Naive thymus-derived CD4-positive, alpha-beta T cell (primary cell): Measurements from ENCODE around the gene FOXO3. TPM values are rescaled to one million over a fixed set of nuclear protein-coding genes. Genes with fewer than 3 reads are reported as not detected.

Source experiments
- ATAC-seq: fragments of 150-1000 bp; cut with Tn5 transposase; 2 replicates; pipeline ENCODE4 v1.10.0; 2021; ENCODE audit warnings: mild to moderate bottlenecking, moderate library complexity
- CTCF ChIA-PET: fragments of 350-600 bp; sonication (Branson Sonifier 250); formaldehyde crosslinking; loops from one replicate; lab custom pipeline; 2021; ENCODE audit warnings: antibody characterized with exemption; lab: Charles Lee
- POLR2A ChIA-PET: fragments of 350-600 bp; sonication (Branson Sonifier 250); formaldehyde crosslinking; loops from one replicate; lab custom pipeline; 2021; ENCODE audit warnings: antibody characterized with exemption, inconsistent platforms; lab: Charles Lee
- DNase-seq, 9 donors: peaks; one replicate each; pipeline versions ENCODE4 v3.0.0 to v3.0.0-alpha.2; 2020 to 2022; ENCODE audit warnings: mixed read lengths in 1 of 9
- H3K27ac ChIP-seq: one replicate; pipeline ENCODE4 v1.7.0; 2013; ENCODE audit warnings: mild to moderate bottlenecking, low read depth, low read length, moderate library complexity
- H3K27me3 ChIP-seq, 2 donors: one replicate each; pipeline ENCODE4 v1.7.0; 2013; ENCODE audit warnings: low read length in 2 of 2, mild to moderate bottlenecking in 2 of 2, moderate library complexity in 2 of 2; ENCODE audit not compliant: control insufficient read depth in 2 of 2, insufficient read depth in 2 of 2
- H3K36me3 ChIP-seq, 3 experiments: 1 replicate in 2 of 3; 2 replicates in 1 of 3; pipeline ENCODE4 v1.7.0; 2013; ENCODE audit warnings: low read length in 3 of 3, mild to moderate bottlenecking in 3 of 3, moderate library complexity in 1 of 3; ENCODE audit not compliant: insufficient read depth in 3 of 3, control insufficient read depth in 2 of 3
- H3K4me1 ChIP-seq, 2 donors: one replicate each; pipeline ENCODE4 v1.7.0; 2013; ENCODE audit warnings: low read length in 2 of 2, mild to moderate bottlenecking in 2 of 2, moderate library complexity in 1 of 2; ENCODE audit not compliant: control insufficient read depth in 2 of 2, insufficient read depth in 2 of 2
- H3K4me3 ChIP-seq: 2 replicates; pipeline ENCODE4 v1.7.0; 2013; ENCODE audit warnings: mild to moderate bottlenecking, low read length
- H3K9me3 ChIP-seq, 3 experiments: 1 replicate in 2 of 3; 2 replicates in 1 of 3; pipeline ENCODE4 v1.7.0; 2013; ENCODE audit warnings: low read length in 3 of 3; ENCODE audit not compliant: control insufficient read depth in 2 of 3
- H3K27ac Mint-ChIP-seq, 9 donors: one replicate each; pipeline ENCODE4 v1.8.0; 2020 to 2022; ENCODE audit warnings: mixed read lengths in 9 of 9, mild to moderate bottlenecking in 8 of 9, moderate library complexity in 5 of 9, inconsistent platforms in 2 of 9
- H3K27me3 Mint-ChIP-seq, 5 donors: one replicate each; pipeline ENCODE4 v1.8.0; 2021 to 2022; ENCODE audit warnings: mixed read lengths in 5 of 5, mild to moderate bottlenecking in 1 of 5
- H3K36me3 Mint-ChIP-seq, 5 donors: one replicate each; pipeline ENCODE4 v1.8.0; 2020 to 2022; ENCODE audit warnings: mixed read lengths in 5 of 5, mild to moderate bottlenecking in 3 of 5, inconsistent platforms in 1 of 5
- H3K4me1 Mint-ChIP-seq, 7 donors: one replicate each; pipeline ENCODE4 v1.8.0; 2020 to 2022; ENCODE audit warnings: mixed read lengths in 7 of 7, mild to moderate bottlenecking in 3 of 7, inconsistent platforms in 1 of 7
- H3K4me3 Mint-ChIP-seq, 10 donors: one replicate each; pipeline ENCODE4 v1.8.0; 2020 to 2022; ENCODE audit warnings: mild to moderate bottlenecking in 10 of 10, mixed read lengths in 10 of 10, moderate library complexity in 6 of 10, inconsistent platforms in 2 of 10
- H3K9me3 Mint-ChIP-seq, 11 donors: one replicate each; pipeline ENCODE4 v1.8.0; 2020 to 2022; ENCODE audit warnings: mixed read lengths in 11 of 11, mild to moderate bottlenecking in 4 of 11, inconsistent platforms in 1 of 11, moderate library complexity in 1 of 11
- intact Hi-C, 2 donors: fragments of 100-400 bp; cut with micrococcal nuclease; formaldehyde crosslinking; loops; one replicate each; pipeline ENCODE4 v1.15.1; 2023
- polyA plus RNA-seq, 2 donors: library from polyadenylated mRNA; unstranded; fragments of 300-500 nt; fragmentation: Illumina TruSeq; gene quantifications; one replicate each; pipeline ENCODE4 v1.2.3, GENCODE V29; 2021
- total RNA-seq, 6 experiments: library from RNA in 5 of 6; stranded (reverse) in 5 of 6; gene quantifications; 1 replicate in 5 of 6; 2 replicates in 1 of 6; pipeline ENCODE4 v1.2.3 and lab custom pipeline; 2021 to 2026

FOXO3 gene
- total and polyA plus RNA-seq, 7 experiments from 2014 or later, result 11.6 to 39.5 (median 20.5) TPM

DNA sequence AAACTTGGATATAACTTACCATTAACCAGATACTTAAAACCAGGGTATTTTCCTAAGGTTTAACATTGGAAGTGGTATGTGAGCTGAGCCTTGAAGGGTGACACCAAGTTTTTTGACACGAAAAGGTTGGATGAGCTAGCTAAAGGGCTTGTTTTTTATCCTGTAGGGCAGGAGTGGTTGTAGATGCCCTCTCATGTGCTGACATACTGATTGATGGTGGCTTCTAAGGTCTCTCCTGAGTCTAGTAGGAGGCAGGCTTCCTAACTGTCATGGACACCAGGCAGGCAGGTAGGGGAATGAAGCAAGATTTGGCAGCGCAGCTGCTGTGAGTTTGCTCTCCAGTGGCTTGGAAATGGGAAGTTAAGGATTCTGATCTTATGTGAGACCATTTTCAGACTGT, 66.1 kb downstream of the FOXO3 start:
- peaks cover 0 to 3% (median 0%) of the 10 kb centered on the region in 5 donors for H3K36me3 Mint-ChIP-seq
- Histone ChIP-seq H3K4me3 (no peak overlapping the region), H3K4me1 (peaks cover 14 to 17% of the 10 kb centered on the region in 2 donors), H3K27me3 (no peaks in the 10 kb centered on the region), H3K27ac (no peak overlapping the region), H3K9me3 (no peaks in the 10 kb centered on the region), H3K36me3 (no peaks in the 10 kb centered on the region)
- H3K4me3 Mint-ChIP-seq, result no peak overlapping the region
- intact Hi-C loops, result no loop called here
- DNase-seq, result no peak
- ChIA-PET CTCF (no interaction called here), POLR2A (no interaction called here)
- ATAC-seq, result no peak
- no peaks in the 10 kb centered on the region for H3K27me3 Mint-ChIP-seq
- peaks cover 41 to 86% (median 80%) of the 10 kb centered on the region in 7 donors for H3K4me1 Mint-ChIP-seq
- H3K9me3 Mint-ChIP-seq, result no peaks in the 10 kb centered on the region
- H3K27ac Mint-ChIP-seq, result no peak overlapping the region

DNA sequence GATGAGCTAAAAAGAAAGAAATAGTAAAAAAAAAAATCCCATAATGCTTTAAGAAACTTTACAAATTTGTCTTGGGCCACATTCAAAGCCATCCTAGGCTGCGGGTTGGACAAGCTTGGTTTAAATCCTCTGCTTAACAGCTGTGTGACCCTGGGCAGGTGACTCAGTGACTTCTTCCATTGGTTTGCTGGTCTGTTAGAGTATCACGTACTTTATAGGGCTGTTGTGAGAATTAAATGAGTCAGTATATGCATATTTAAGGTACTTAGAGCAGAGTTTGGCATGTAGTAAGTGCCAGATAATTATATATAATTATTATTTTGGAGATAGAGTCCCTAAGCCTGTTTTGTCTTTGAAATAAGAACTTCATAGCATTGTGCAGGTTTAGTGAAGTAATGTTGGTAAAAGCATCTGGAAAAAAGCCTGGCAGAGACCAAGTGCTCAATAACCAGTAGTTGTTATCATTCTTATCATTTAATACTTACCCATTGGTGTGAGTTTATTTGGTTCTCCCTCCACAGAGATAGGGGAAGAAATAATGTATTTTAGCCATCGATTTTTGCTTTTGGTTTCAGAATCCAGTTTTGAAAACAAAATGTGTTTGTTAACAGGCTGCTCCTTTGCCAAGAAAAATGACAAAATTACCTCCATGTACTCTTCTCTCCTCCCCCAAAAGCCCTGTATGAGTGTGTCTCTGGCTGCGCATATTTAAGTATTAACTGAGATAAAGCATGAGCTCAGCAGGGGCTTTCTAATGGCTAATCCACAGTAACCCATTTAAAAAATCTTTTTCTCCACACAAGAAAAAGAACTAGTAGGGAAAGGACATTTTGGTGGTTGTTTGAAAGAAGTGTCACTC, 67.2 kb downstream of the FOXO3 start:
- no peaks in the 10 kb centered on the region for H3K9me3 ChIP-seq
- Mint-ChIP-seq H3K4me1 (peaks cover 35 to 83% (median 76%) of the 10 kb centered on the region in 7 donors), H3K27ac (peak overlapping the region in 1 of 9 donors; percentile 26), H3K36me3 (no peaks in the 10 kb centered on the region), H3K27me3 (no peaks in the 10 kb centered on the region), H3K9me3 (no peaks in the 10 kb centered on the region), H3K4me3 (no peak overlapping the region)
- H3K36me3 ChIP-seq, result no peaks in the 10 kb centered on the region
- ATAC-seq (no peak), DNase-seq (no peak)
- CTCF ChIA-PET, result interaction anchor here (0.6 kb wide), 1 partner anchor 445 kb away, joined by 3 read pairs; no protein-coding TSS in a partner anchor
- no peaks in the 10 kb centered on the region for H3K27me3 ChIP-seq
- intact Hi-C loops, result no loop called here
- POLR2A ChIA-PET, result no interaction called here
- no peak overlapping the region for H3K4me3 ChIP-seq
- H3K27ac ChIP-seq, result no peak overlapping the region
- H3K4me1 ChIP-seq, result peaks cover 14 to 17% of the 10 kb centered on the region in 2 donors

DNA sequence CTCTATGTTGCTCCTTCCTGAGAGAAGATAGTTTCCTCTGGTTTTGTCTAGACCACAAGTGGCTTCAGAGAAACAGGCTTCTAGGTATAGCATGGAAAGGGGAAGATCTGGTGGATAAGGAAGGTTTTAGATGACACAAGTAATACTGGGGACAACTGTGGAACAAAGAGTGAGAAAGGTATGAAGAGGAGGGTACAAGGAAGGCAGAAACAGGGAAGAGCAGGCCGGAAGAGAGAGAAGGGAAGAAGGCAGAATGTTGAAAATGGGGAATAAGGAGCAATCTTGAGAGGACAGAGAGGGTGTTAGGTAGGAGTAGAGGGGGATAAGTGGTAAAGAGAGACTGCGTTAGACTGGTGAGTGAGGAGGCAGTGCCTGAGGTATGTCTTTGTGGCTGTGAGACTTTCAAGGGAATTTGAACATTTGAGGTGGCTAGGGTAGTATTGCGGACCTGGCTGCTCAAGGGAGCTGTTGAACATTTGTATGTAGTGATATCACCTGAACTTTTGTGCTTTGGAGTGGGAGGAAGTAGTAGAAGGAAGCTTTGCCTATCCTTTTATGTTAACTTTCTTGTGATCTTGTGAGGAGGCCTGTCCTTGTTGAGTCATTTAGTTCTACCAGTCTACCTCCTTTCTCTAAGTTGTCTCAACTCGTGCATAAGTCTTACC, 69.5 kb downstream of the FOXO3 start:
- H3K4me3 ChIP-seq, result no peak overlapping the region
- H3K4me1 Mint-ChIP-seq, result peaks cover 30 to 90% (median 84%) of the 10 kb centered on the region in 7 donors
- H3K4me1 ChIP-seq, result peaks cover 14 to 17% of the 10 kb centered on the region in 2 donors
- DNase-seq, result peak in 7 of 9 donors; percentile 32 to 61 (median 44)
- no peaks in the 10 kb centered on the region for H3K27me3 Mint-ChIP-seq
- H3K36me3 Mint-ChIP-seq, result no peaks in the 10 kb centered on the region
- intact Hi-C loops, result loop anchor here in 1 of 2 donors (1.0 to 2.0 kb wide), 3 partner anchors 15 to 72 kb away; no protein-coding TSS in a partner anchor
- POLR2A ChIA-PET, result no interaction called here
- no peaks in the 10 kb centered on the region for H3K36me3 ChIP-seq
- peak; percentile 74 for ATAC-seq
- H3K27ac Mint-ChIP-seq, result peak overlapping the region in 5 of 9 donors; percentile 2 to 66 (median 34)
- H3K4me3 Mint-ChIP-seq, result peak overlapping the region; percentile 1 to 81 (median 52)
- CTCF ChIA-PET, result no interaction called here
- no peaks in the 10 kb centered on the region for H3K27me3 ChIP-seq
- no peaks in the 10 kb centered on the region for H3K9me3 Mint-ChIP-seq
- H3K27ac ChIP-seq, result no peak overlapping the region
- H3K9me3 ChIP-seq, result no peaks in the 10 kb centered on the region

DNA sequence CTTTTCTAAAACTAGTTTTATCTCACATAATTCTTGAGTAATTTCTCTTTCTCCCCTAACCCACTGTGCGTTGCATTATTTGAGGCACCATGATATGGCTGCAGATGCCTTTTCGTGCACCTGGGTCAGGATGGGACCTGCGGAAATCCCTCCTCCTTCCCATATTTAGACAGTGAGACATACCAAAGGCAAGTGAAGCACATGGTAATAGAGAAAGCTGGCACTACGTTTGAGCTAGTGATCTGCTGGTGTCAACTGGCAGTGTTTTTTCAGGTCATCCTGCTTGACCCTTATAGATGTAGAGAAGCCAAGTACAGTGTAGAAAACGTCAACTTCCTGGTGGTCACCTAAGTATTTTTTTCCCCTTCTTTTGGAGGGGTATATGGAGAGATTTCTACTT, 71.7 kb downstream of the FOXO3 start:
- H3K9me3 ChIP-seq, result no peaks in the 10 kb centered on the region
- Mint-ChIP-seq H3K4me1 (peaks cover 41 to 89% (median 82%) of the 10 kb centered on the region in 7 donors), H3K4me3 (no peak overlapping the region), H3K36me3 (no peaks in the 10 kb centered on the region), H3K27me3 (peaks cover 0 to 3% (median 0%) of the 10 kb centered on the region in 5 donors), H3K9me3 (no peaks in the 10 kb centered on the region), H3K27ac (no peak overlapping the region)
- no peak overlapping the region for H3K27ac ChIP-seq
- H3K4me3 ChIP-seq, result no peak overlapping the region
- POLR2A ChIA-PET, result no interaction called here
- ATAC-seq (no peak), DNase-seq (no peak)
- CTCF ChIA-PET, result interaction anchor here (0.6 kb wide), 1 partner anchor 469 kb away, joined by 3 read pairs; no protein-coding TSS in a partner anchor
- no peaks in the 10 kb centered on the region for H3K36me3 ChIP-seq
- intact Hi-C loops, result no loop called here
- H3K27me3 ChIP-seq, result no peaks in the 10 kb centered on the region
- peaks cover 25 to 26% of the 10 kb centered on the region in 2 donors for H3K4me1 ChIP-seq

DNA sequence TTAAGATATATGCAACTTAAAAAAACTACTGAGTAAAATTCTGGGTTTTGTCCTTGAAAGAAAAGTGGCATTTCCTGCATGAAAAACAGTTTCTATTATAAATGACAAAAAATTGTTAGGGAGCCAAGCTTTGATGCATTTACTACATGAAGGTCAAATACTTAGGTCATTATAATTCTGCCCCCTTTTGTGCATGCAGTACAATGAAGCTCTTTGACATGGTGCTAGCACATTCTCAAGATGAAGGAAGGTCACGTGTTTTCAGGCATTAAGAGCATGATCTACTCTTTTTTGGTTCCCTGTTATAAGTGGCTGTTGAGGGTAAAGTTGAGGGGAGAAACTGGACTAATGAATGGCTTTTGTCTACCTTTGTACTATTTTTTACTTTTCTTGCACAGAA, 72.7 kb downstream of the FOXO3 start:
- H3K9me3 Mint-ChIP-seq, result no peaks in the 10 kb centered on the region
- no peak overlapping the region for H3K27ac Mint-ChIP-seq
- Histone ChIP-seq H3K4me1 (peaks cover 25 to 26% of the 10 kb centered on the region in 2 donors), H3K4me3 (no peak overlapping the region), H3K27me3 (no peaks in the 10 kb centered on the region), H3K9me3 (no peaks in the 10 kb centered on the region), H3K27ac (no peak overlapping the region), H3K36me3 (no peaks in the 10 kb centered on the region)
- peaks cover 0 to 6% (median 0%) of the 10 kb centered on the region in 5 donors for H3K27me3 Mint-ChIP-seq
- H3K4me1 Mint-ChIP-seq, result peaks cover 36 to 83% (median 75%) of the 10 kb centered on the region in 7 donors
- ATAC-seq, result no peak
- ChIA-PET CTCF (no interaction called here), POLR2A (interaction anchor here (0.6 kb wide), 1 partner anchor 17 kb away, joined by 4 read pairs; no protein-coding TSS in a partner anchor)
- H3K4me3 Mint-ChIP-seq, result no peak overlapping the region
- DNase-seq, result no peak
- H3K36me3 Mint-ChIP-seq, result no peaks in the 10 kb centered on the region
- intact Hi-C loops, result no loop called here

DNA sequence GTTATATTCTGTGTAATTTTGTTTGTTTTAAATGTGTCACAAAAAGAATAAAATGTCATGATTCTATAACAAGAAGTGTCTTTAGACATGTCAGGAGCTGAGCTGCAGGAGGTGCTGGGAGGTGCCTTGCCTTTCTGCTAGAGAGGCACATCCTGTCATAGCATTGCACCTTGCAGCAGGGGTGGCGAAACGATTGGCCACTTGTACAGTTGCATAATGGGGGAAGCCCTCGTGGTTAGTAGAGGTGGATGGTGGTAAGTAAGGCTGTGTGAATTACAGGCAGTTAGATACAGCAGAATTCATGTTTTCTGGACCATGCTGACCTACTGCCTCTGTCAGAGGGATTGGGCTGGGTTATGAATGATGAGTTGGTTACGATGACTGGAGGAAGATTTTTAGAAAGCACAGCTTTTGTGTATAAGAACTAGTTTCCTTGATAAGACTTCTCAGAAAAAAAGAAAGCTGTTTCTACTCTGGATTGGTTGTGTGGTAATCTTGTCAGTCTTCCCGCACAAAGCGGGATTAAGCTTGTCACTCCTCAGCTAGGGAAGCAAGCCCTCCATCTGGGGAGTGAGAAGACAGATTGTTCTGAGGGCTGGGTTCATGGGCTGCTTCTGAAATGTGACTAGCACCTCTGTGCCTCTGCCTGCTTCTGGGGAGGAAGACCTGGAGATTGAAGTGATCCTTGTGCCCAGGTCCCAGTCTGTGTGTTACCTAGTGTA, 74.9 kb downstream of the FOXO3 start:
- H3K9me3 Mint-ChIP-seq, result no peaks in the 10 kb centered on the region
- intact Hi-C loops, result no loop called here
- peak overlapping the region in 4 of 9 donors; percentile 2 to 53 (median 12) for H3K27ac Mint-ChIP-seq

More for the DNA sequence above, 74.9 kb downstream of the FOXO3 start:
- no peaks in the 10 kb centered on the region for H3K9me3 ChIP-seq
- H3K4me1 ChIP-seq, result peaks cover 12 to 15% of the 10 kb centered on the region in 2 donors
- DNase-seq (peak in 7 of 9 donors; percentile 9 to 52 (median 26)), ATAC-seq (peak; percentile 93)
- Mint-ChIP-seq H3K4me1 (peaks cover 17 to 72% (median 58%) of the 10 kb centered on the region in 7 donors), H3K36me3 (peaks cover 0 to 7% (median 3%) of the 10 kb centered on the region in 5 donors), H3K27me3 (peaks cover 0 to 6% (median 0%) of the 10 kb centered on the region in 5 donors), H3K4me3 (peak overlapping the region in 7 of 10 donors; percentile 0 to 59 (median 26))
- no peak overlapping the region for H3K4me3 ChIP-seq
- no peak overlapping the region for H3K27ac ChIP-seq
- ChIA-PET CTCF (interaction anchor here (0.6 kb wide), 1 partner anchor 19 kb away, joined by 6 read pairs; no protein-coding TSS in a partner anchor), POLR2A (interaction anchor here (0.6 kb wide), 2 partner anchors 27 to 52 kb away, joined by 3 read pairs; no protein-coding TSS in a partner anchor)
- no peaks in the 10 kb centered on the region for H3K36me3 ChIP-seq
- H3K27me3 ChIP-seq, result no peaks in the 10 kb centered on the region
